GM21825 (cell line): ENCODE measurements around the gene TRMT2A.

Source experiments
- ATAC-seq: cut with Tn5 transposase; IDR thresholded peaks from one replicate; pipeline ENCODE4 v1.9.1; 2021; ENCODE audit warnings: mild to moderate bottlenecking, moderate library complexity; ENCODE audit not compliant: unreplicated experiment

Gene TRMT2A

DNA sequence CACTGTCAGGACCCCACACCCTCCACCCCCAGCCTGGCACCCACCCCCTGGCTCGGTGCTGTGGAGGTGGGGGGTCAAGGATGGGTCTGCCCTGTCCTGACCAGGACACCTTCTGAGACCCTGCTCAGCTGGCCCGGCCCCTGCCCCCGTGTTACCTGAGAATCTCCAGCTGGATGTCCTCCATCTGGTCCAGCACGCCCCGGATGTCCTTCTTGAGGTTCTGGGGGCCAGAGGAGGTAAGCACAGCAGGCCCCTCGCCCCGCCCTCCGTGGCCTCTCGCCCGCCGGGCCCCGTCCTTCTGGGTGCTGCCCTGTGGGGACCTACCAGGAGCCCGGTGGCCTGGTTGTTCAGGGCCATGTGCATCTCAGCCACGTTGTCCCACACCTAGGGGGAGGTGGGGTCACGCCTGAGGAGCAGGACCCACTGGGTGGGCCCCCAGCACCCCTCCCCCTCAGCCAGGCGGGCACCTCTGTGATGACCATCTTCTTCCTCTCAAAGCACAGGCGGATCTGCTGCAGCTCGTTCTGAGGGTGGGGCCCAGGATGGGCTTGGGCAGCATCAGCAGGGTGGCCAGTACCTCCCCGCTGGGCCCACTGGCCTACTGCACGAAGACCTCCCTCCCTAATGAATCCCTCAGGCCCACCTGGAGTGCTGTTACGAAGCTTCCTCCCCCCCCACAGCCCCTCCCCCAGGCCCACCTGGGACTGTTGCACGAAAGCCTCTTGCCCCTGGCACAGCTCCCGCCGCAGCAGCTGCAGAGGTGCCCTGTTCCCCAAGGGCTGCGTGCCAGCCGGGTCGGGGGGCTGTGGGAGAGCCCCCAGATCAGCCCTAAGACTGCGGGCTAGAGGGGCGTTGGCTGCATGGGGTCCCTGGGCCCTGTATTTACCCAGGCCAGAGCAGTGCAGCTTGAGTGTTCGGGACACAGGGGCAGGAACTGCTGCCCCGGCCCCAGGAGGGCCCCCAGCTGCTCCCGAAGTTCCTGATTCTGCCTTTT, 32.5 kb upstream of the TRMT2A start:
- ATAC-seq: no peak

DNA sequence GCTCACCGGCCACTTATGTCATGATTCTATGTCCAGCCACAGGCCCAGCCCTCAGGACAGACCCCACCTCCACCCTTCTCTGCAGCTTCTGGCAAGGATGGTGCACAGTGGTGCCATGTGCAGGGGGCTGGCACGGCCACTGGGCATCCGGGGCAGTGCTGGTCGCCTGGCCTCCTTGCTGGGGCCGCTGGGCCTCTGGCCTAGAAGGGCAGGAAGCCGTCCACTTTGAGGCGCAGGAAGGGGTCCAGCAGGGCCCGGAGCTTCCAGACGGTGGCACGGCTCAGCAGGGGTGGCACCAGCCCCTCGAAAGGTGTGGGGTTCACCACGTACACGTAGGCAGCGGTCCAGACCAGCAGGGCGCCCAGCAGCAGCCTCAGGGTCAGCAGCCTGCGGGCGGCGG, 31.4 kb upstream of the TRMT2A start:
- ATAC-seq: no peak

DNA sequence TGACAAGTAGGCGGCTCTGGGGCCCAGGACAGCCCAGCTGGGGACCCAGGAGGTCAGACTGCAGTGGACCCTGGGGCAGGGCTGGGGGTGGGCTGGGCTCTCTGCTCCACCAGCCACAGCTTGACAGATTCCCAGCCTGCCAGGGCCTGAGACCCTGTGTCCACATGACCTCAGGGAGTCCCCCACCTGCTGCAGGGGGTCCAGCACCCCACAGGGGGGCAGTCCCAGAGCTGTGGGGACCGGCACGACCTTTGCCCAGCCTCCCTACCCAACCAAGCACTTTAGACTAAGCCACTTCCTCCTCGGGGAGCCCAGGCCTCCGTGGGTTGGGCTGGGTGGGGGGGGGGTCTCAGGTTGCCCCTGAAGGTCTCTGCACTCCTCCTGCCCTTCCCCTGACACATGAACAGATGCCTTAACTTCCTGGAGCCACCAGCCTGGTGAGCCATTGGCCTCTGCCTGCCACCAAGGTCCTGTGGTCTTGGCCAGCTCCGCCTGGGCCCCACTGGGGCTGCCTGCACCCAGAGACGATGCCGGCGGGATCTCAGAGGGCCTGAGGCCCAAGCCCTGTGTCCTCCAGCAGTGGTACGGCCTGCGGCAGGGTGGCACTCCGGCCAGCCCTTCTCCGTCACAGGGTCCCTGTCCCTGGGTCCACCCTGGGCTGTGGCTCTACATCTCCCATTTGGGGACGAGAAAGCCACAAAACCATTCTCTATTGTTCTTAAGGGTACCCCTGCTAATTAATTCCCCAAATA, 30.4 kb upstream of the TRMT2A start:
- ATAC-seq: no peak

DNA sequence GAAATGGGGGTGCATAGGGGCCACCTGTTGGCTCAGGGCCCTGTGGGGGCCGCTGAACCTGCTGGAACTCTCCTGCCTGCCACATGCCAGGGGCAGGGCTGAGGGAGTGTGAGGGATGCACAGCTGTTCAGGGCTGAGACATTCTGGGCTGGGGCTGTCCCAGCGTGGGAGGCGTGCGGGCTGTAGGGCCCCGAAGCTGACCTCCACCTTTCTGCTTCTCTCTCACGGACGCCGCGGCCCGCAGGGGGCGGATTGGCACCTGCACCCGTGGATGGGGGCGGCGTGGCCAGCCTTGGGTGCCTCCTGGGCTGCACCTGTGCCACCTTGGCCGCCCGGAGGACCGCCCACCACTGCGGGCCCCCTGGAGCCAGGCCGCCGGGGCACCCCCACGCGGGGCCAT, 29.8 kb upstream of the TRMT2A start:
- no peak for ATAC-seq

DNA sequence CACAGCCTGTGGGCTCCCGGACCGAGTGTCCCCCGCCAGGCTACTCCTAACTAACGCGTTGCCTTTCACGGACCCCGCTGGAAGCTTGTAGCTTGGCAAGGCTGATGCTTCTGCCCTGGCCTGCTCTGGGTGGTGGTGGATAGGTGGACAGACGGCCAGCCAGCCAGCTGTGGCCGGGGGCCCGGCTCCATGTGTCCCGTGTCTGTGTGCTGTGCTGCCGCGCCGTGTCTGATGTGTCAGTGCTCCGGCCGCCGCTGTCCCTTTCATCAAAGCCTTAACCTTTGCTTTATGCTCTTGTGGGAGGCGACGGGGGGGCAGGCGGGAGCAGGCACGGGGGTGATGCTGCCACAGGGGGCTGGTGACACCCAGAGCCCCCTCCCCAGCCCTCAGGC, 28.8 kb upstream of the TRMT2A start:
- no peak for ATAC-seq

DNA sequence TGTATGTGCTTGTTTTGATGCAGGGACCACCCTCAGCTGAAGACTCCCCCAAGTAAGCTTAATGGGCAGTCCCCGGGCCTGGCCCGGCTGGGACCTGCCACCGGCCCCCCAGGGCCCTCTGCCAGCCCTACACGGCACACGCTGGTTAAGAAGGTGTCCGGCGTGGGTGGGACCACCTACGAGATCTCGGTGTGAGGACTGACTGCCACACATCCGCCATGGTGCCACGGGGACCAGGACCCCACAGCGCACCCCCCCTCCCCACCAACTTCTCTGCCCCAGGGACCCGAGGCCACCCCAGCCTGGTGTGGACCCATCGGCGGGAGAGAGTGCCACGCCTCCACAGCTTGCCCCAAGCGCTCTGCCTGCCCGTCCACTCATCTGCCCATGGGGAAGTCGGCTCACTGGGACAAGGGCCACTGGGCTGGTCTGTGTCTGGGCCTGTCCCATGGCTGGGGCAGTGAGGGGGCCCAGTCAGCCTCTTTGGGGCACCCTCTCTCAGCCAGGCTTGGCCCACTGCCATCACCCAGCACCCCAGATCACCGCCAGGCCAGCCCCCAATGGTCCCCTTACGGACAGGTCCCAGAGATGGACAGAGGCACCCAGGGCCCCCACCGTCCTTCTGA, 28.3 kb upstream of the TRMT2A start:
- no peak for ATAC-seq

DNA sequence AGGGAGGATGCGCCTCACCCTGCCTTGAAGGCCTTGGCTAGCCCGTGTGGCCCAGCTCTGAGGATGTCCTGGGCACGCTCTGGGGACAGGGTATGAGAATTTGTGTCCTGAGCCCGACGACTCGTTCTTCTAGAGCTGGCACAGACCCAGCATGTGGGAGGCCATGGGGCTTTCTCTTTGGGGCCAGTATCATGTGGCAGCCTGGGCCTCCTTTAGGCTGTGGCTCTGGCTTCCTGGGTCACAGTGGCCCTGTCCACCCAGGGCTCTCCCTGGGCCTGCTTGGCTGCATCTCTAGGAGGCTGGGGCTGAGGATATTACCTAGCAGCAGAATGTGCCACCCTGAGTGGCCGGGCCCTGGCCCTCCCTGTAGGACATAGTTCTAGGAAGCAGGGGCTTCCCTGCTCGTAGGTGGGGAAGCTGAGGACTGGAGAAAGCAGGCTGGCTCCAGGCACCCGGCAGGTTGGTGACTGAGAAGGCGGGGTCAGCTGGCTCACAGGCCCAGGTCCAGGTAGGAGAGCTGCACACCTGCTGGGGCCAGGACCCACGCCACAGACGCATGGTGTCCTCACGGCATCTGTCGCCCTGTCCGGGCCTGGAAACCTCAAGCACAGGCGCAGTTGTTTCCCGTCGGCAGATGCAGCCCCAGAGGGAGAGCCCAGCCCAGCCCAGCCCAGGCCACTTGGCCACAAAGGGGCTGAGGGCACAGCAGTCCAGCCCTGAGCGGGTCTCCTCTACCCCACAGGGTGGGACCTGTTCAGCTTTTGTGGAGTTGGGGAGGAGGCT, 27.0 kb upstream of the TRMT2A start:
- ATAC-seq: no peak

DNA sequence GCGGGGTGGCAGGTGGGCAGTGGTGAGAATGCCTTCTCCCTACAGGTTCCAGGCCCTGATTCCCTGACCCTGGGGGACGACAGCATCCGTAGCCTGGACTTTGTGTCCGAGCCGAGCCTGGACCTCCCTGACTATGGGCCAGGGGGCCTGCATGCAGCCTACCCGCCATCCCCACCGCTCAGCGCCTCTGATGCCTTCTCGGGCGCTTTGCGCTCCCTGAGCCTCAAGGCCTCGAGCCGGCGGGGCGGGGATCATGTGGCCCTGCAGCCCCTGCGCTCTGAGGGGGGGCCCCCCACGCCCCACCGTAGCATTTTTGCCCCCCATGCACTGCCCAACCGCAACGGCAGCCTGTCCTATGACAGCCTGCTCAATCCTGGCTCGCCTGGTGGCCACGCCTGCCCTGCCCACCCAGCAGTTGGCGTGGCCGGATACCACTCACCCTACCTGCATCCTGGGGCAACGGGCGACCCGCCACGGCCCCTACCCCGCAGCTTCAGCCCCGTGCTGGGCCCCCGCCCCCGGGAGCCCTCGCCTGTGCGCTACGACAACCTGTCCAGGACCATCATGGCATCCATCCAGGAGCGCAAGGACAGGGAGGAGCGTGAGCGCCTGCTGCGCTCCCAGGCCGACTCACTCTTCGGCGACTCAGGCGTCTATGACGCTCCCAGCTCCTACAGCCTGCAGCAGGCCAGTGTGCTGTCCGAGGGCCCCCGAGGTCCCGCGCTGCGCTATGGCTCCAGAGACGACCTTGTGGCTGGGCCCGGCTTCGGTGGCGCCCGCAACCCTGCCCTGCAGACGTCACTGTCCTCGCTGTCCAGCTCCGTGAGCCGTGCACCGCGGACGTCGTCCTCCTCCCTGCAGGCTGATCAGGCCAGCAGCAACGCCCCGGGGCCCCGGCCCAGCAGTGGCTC, 25.9 kb upstream of the TRMT2A start:
- no peak for ATAC-seq

DNA sequence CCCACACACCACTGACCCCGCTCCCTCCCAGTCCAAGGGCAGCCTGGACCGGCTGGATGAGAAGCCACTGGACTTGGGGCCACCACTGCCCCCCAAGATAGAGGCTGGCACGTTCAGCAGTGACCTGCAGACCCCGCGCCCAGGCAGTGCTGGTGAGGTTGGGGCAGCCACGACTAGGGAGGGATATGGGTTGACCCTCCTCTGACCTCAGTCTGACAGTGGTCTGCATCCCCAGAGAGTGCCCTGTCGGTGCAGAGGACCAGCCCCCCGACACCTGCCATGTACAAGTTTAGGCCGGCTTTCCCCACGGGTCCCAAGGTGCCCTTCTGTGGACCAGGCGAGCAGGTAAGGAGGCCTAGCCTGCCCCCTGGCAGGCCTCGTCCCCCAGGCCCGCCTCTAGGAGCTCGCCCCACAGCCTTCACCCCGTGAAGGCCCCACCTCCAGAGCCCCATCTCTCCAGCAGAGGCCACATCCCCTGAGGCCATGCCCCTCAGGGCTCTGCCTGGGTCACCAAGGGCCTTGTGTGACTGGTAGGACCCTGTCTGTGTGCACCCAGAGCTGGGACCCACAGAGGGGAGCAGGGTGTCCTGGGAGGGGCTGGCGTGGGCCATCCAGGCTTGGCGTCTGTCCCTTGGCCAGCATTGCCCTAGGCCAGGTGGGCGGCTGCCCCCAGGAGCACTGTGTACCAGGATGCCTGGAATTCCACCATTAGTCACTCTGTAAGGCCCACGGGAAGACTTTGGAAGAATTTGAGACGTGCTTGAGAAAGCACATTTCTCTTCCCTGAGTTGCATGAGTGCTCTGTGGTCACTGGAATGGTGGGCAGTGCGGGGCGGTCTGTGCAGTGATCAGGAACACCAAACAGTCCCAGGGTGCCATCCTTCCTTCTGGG, 24.4 kb upstream of the TRMT2A start:
- ATAC-seq: no peak

DNA sequence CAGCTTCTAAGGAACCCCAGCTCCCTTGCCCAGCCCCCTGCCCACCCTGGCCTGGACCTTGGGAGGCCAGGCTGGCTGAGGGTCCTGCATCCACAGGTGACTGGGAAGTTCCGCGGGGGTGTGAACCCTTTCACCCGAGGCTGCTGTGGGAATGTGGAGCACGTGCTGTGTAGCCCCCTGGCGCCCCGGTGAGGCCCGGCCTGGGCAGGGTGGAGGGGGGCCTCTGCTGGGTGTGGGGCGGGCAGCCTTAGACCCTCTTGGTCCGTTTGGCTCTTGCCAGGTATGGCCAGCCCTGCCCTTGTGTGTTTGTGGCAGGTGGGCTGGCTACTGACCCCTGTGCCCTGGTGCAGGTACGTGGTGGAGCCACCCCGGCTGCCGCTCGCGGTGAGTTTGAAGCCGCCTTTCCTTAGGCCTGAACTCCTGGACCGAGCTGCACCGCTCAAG, 23.5 kb upstream of the TRMT2A start:
- ATAC-seq: no peak

DNA sequence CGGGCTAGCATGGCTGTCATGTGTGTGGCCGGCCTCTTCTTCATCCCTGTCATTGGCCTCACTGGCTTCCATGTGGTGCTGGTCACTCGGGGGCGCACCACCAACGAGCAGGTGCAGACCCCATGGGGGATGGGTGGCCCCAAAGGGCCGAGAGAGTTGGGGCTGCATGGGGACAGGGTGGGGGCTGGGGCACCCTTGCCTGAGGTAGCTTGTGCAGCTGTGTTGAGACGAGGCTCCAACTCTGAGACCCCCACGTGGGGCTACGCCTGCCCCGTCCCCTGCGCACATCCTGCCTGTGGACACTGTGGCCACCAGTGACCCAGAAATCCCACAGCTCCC, 23.1 kb upstream of the TRMT2A start:
- no peak for ATAC-seq

DNA sequence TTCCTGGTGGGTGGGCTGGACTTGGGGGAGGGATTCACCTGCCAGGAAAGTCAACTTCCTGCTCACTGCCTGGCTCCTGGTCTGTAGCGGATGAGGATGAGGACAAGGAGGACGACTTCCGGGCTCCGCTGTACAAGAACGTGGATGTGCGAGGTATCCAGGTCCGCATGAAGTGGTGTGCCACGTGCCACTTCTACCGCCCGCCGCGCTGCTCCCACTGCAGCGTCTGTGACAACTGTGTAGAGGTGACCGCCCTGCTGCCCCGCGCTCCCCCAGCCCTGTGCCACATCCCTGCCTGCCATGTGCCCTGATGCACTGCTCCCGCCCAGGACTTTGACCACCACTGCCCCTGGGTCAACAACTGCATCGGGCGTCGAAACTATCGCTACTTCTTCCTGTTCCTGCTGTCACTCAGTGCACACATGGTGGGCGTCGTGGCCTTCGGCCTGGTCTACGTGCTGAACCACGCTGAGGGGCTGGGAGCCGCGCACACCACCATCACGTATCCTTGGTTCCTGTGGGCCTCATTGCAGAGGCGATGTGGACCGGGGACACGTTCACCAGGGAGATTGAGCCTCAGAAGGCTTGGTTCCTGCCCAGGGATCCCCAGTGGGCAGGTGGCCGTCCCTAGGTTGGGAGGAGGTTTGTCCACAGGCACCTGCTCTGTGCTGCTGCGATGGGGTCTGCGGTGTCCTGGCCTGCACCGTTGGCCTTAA, 22.5 kb upstream of the TRMT2A start:
- ATAC-seq: no peak

DNA sequence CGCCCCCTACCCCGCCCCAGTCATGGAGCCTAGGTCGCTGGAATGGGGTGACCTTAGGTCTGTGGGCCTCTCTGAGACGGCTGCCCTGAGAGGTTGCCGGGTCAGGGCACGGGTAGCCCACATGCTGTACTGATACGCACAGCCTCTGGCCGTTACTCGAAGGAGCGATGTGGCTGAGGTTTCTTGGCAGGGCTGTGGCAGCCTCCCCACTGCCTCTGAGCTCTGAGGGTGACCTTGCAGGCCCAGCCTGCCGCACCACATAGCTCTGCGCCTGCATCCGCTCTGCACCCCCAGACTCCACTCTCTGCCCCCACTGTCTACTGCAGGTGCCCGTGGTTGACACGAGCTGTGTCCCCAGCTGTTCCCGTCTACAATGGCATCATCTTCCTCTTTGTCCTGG, 21.8 kb upstream of the TRMT2A start:
- ATAC-seq: no peak

DNA sequence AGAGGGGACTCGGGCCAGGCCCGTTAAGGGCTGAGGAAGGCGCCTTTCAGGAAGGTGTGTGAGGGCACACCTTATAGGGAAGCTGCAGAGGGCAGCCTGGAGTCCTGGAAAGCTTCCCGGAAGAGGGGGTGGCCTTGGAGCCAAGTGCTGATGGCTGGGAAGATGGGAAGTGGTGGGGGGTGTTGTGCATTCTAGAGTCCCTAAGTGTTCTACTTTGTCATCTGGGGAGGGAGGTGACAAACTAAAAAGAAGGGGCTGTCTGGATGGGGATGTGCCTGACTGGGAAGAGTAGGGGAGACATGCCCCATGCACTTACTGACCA, 21.4 kb upstream of the TRMT2A start:
- no peak for ATAC-seq

DNA sequence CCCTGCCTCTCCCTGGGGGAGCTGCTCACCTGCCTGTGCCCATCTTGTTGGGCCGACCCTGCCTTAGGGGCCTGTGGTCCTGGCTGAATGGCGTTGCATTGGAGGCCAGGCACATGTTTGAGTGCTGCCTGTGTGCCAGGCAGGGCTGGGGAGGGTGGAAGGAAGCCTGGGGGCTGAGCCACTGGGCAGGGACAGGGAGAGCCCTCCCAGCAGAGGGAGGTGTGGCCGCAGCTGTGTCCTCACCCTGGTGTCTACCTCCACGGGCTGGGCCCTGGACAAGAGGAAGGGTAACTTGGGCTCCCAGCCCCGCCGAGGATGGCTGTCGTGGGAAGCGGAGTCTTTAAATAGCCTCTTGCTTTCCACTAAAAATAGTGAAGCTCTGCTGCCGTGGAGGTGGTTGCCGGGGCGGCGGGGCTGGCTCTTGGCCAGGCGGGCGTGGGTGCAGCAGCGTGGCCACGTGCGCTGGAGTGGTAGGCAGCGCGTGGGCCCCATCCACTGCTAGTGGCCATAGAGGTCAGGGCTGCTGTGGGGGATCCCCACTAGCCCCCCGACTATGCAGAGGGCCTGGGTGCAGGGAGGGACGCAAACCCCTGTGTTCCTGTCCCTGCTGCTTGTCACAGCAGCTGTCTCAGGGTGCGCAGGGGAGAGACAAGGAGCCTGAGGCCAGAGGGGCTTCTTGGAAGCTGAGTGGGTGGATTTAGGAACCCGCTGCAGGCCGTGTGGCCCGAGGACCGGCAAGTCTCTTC, 20.8 kb upstream of the TRMT2A start:
- no peak for ATAC-seq

DNA sequence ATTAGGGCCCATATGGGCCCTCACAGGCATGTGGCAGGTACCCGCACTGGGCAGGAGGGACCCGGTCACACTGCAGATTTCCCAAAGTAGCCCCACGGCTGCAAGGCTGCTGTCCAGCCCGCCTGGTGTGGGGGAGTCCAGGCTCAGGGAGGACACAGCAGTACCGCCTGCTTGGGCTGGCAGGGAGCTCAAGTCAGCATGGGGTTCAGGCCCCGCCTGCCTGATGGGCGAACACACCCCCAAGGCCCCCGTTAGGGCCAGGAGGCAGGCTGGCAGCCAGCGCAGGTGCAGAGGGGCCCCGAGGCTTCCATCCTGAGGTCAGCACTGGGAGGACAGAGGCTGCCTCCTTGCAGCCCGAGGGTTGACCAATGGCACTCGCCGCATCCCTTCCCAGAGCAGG, 20.1 kb upstream of the TRMT2A start:
- no peak for ATAC-seq

DNA sequence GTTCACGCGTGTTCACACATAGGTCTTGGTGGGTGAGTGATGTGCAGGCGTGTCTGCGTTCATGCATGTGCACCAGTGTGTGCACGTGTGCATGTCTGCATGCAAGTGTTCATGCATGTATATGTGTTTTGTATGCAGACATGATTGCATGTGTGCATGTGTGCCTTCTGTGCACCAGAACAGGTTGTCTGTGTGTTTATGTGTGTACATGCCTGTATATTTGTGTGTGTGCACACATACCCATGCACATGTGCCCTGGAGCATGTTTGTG, 19.5 kb upstream of the TRMT2A start:
- ATAC-seq: no peak
